ENCODE results near the gene IL32.
"Not testable (repeated sequence)": the region's sequence is repeated elsewhere in the genome, so short reads cannot be mapped to it uniquely, and the experiment has no call there.

The IL32 gene

GRCh38 chr16:3070608-3071111, 5.2 kb downstream of the IL32 start:
- no peak for DNase-seq (ENCODE audit: low read depth)

DNA sequence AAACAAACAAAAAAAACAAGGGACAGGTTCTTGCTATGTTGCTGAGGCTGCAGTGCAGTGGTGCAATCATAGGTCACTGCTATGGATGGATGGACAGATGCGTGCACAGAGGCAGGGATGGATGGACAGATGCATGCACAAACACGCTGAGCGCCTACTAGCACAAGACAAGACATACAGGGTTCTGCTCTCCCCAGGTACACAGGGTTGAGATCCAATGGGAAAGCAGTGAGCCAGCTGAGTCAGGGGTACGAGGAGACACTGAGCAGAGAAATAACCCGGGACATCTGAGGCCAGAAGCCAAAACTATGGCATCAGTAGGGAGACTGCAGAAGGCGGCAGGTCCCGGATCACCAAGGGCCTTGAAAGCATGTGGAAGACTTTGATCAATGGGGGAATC, 6.2 kb downstream of the IL32 start:
- DNase-seq (ENCODE audit: low read depth), result no peak

- DNase-seq (ENCODE audit: low read depth), result not testable (repeated sequence)
Observed at GRCh38 chr16:3072148-3072547, 6.7 kb downstream of the IL32 start.

- DNase-seq (ENCODE audit: low read depth), result not testable (repeated sequence)
Observed at GRCh38 chr16:3072576-3073263, 7.3 kb downstream of the IL32 start.

DNA sequence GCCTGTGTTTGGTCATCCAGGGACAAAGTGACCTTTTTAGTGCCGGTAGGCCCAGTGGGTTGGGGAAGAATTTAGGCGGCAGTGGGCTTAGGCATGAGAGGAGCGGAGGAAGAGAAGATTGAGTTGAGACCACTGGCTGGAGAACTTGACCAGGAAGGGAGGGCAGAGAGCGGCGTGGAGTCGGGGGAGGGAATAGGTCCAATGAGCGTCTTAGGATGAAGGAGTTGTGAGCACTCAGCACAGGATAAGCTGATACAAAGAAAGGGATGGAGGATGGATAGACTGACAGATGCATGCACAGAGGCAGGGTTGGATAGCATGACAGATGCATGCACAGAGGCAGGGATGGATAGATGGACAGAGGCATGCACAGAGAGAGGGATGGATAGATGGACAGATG, 8.0 kb downstream of the IL32 start:
- no peak for DNase-seq (ENCODE audit: low read depth)

DNA sequence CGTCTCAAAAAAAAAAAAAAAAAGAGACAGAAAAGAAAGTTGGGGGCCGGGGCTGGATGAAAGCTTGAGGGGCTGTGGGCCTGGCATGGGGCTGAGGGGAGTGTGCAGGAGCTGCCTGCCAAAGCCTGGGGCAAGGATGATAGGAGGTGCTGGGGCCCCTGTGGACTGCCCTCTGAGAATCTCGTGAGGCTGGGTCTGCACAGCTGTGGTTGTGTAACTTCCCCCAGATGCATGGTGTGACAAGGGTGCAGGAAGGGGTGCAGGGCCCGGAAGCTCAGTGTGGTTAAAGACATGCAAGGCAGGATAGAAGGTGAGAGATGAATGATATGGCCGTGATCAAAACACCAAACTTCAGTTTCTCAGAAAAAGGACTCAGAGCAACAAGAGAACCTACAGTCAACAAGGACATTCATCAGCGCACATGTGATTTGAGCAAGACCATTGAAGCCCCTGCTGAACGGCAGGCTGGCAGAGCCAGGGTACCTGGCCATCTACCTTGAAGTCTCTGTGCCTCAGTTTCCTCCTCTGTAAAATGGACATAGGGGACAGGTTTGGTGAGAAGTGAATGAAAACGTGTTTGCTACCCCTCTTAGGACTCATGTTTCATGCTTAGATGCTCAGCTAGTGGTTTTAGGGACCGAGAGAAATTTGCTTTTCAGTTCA, 9.6 kb downstream of the IL32 start:
- DNase-seq (ENCODE audit: low read depth), result peak; percentile 73

DNA sequence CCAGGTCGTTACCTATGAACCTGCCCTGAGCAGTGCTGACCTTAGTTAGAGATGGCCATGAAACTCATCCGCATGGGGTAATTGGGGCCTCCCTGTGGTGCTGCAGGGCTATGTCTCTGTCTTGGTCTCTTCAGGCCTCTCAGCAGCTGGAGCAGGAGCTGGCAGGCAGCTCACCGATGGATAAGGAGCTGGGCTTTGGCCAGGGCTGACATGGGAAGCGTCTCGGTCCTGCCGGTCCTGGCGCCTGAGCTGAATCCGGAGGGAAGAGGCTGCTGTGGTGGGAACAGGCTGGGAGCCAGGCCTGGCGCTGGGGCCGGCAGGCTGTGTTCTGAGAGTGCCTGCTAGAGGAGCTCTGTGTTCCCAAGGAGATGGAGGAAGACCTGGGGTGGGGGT, 10.1 kb downstream of the IL32 start:
- DNase-seq (ENCODE audit: low read depth), result no peak

DNA sequence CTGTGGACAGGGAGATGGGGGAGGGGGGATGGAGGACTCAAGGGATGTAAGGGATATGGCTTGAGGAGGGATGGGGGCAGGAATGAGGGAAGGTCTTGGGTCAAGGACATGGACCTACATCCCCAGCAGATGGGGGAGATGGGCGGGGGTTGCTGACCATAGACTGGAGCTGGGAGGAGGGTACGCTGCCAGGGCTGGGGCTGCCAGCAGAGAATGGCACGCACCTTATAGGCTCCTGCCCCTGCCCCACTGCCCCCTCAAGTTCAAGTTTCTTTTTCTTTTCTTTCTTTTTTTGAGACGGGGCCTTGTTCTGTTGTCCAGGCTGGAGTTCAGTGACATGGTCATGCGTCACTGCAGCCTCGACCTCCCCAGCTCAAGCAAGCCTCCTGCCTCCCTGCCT, 10.5 kb downstream of the IL32 start:
- not testable (repeated sequence) for DNase-seq (ENCODE audit: low read depth)

- no peak for DNase-seq (ENCODE audit: low read depth)
Observed at GRCh38 chr16:3076577-3076976, 11.1 kb downstream of the IL32 start.

- no peak for DNase-seq (ENCODE audit: low read depth)
Observed at GRCh38 chr16:3080024-3080423, 14.6 kb downstream of the IL32 start.

DNA sequence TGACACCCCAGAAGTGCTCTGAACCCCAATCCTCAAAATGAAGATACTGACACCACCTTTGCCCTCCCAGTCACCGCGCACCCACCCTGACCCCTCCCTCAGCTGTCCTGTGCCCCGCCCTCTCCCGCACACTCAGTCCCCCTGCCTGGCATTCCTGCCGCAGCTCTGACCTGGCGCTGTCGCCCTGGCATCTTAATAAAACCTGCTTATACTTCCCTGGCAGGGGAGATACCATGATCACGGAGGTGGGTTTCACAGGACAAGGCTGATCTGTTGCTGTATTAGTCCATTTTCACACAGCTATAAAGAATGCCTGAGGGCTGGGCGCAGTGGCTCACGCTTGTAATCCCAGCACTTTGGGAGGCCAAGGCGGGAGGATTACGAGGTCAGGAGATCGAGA, 16.5 kb downstream of the IL32 start:
- not testable (repeated sequence) for DNase-seq (ENCODE audit: low read depth)

DNA sequence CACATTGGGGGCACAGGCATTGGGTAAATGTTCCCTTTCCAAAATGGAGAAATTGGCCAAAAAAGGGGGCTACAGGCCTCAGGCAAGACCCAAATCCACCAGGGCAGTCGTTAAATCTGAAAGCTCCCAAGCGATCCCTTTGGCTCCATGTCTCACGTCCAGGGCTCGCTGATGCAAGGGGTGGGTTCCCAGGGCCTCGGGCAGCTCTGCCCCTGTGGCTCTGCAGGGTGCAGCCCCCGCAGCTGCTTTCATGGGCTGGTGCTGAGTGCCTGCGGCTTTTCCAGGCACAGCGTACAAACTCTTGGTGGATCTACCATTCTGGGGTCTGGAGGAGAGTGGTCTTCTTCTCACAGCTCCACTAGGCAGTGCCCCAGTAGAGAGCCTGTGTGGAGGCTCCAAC, 18.0 kb downstream of the IL32 start:
- DNase-seq (ENCODE audit: low read depth), result not testable (repeated sequence)

DNA sequence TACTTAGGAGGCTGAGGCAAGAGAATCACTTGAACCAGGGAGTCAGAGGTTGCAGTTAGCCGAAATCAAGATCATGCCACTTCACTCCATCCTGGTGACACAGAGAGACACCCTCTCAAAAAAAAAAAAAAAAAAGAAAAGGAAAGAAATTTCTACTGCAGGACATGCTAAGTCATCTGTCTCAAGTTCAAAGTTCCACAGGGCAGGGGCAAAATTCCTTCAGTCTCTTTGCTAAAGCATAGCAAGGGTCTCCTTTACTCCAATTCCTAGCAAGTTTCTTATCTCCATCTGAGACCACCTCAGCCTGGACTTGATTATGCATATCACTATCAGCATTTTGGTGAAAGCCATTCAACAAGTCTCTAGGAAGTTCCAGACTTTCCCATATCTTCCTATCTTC, 19.1 kb downstream of the IL32 start:
- no peak for DNase-seq (ENCODE audit: low read depth)

GRCh38 chr16:3084969-3085670, 19.7 kb downstream of the IL32 start:
- DNase-seq (ENCODE audit: low read depth), result no peak

GRCh38 chr16:3085868-3086595, 20.6 kb downstream of the IL32 start:
- no peak for DNase-seq (ENCODE audit: low read depth)

DNA sequence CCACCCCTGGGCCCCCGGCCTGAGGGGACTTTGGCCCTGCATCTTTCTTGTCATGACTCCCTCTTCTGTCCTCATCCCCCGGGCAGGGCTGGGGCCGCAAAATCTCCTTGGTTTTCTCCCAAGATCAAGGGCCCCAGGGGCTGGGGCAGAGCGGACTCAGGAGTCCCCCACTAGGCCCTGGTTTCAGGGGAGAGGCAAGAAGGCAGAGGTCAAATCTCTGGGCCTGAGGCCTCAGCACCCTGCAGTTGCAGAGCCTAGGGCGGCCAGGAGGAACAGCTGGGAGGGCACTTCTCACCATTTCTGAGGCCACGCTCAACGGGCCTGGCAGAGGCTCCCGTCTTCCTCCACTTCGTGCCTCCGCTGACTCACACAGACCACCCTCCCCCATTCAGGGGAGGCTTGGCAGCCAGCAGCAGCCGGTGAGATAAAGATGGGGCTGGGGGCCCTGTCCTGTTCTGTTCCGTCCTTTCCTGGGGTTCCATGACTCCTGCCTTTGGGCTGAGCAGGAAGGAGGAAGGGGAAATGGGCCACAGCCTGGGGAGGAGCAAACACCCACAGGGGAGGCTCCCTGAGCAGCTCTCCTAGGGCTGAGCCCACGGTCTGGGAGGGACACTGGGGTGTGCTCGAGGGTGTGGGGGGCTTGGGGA, 21.3 kb downstream of the IL32 start:
- no peak for DNase-seq (ENCODE audit: low read depth)

DNA sequence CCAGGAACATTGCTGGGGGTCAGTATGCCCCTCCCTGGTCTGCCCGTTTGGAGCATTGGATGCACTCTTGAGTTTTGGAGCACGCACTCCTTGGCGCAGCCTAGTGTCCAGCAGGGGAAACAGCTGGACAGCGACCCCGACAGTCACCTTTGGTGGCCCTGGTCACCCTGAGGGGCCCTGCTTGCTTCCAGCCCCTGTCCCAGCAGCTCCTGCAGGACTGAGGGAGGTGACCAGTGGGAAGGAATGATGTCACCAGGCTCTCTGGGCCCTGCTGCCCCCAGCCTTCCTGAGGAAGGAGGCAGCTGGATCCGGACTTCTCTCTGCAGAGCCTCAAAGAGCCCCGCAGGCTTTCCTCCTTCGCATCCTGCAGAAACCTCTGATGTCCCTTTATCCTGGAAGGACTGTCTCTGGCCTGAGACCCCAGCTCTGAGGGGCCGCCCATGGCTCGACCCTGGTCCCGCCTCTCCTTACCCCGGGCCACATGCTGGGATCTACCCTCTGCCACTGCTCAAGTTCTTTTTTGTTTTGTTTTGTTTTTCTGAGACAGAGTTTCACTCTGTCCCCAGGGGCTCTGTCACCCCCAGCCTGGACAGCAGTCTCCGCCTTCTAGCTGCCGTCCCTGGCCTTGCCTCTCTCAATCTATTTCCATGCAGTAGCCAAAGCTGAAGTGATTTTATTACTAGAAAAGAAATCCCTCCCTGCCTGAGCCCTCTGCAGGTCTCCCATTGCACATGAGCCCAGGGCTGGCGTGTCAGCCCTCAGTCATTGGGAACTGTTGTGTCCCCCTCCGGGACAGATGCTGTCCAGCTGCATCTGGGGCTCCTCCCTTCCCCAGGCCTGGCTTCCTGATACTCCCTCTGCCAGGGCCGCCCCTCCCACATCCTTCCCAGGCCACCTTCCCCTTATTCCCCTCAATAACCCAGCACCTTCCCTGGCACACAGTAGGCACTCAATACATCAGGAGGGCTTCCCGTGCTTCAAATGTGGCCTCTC, 22.1 kb downstream of the IL32 start:
- DNase-seq (ENCODE audit: low read depth), result no peak

GRCh38 chr16:3088450-3088849, 23.0 kb downstream of the IL32 start:
- no peak for DNase-seq (ENCODE audit: low read depth)

DNA sequence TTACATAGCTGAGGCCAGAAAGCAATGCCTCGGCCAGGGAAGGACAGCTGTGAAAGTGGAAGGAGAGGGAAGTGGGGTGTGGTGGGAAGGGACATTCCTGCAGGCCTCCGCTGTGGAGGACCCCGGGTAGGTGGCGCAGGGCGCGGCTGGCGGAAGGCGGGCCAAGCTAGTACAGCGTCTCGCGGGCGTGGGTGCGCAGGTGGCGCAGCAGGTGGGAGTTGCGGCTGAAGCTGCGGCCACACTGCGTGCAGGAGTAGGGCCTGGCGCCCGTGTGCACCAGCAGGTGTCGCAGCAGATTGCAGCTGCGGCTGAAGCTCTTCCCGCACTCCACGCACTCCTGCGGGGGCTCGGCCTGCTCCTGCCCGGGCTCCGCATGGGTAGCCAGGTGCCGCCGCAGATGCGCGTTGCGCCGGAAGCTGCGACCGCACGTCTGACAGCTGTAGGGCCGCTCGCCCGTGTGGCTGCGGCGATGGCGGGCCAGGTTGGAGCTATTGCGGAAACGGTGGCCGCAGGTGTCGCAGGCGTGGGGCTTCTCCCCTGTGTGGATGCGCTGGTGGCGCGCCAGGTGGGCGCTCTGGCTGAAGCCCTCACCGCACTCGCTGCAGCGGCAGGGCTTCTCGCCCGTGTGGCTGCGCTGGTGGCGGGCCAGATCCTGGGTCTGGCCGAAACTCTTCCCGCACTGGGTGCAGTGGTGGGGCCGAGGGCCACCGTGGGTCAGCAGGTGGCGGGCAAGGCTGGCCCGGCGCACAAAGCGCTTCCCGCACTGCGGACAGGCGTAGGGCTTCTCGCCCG, 23.7 kb downstream of the IL32 start:
- no peak for DNase-seq (ENCODE audit: low read depth)
